T-cell (primary cell): ENCODE data around the gene SKI. TPM values are rescaled to one million over a fixed set of nuclear protein-coding genes. Genes with fewer than 3 reads are reported as not detected.

Source experiments
- ATAC-seq, 4 experiments: fragments of 200-7000 bp in 3 of 4; fragments of 150-1000 bp in 1 of 4; cut with Tn5 transposase; replicated peaks in 1 of 4; 1 replicate in 3 of 4; 2 replicates in 1 of 4; pipeline ENCODE4 v1.10.0; 2021; ENCODE audit warnings: moderate library complexity in 3 of 4, mild to moderate bottlenecking in 2 of 4, moderate number of reproducible peaks in 1 of 4
- CTCF ChIA-PET, 2 donors: fragments of 300-600 bp; sonication (Branson Sonifier 250); formaldehyde crosslinking; loops; one replicate each; lab custom pipeline; 2022; ENCODE audit warnings: antibody characterized with exemption in 2 of 2; lab: Charles Lee
- POLR2A ChIA-PET, 2 donors: fragments of 300-600 bp; sonication (Branson Sonifier 250); formaldehyde crosslinking; loops; one replicate each; lab custom pipeline; 2022; ENCODE audit warnings: antibody characterized with exemption in 2 of 2; lab: Charles Lee
- DNase-seq, 35 experiments: peaks; one replicate each; pipeline versions ENCODE4 v3.0.0 to v3.0.0-alpha.2; 2013 to 2023
- H3K27ac ChIP-seq: one replicate; pipeline ENCODE4 v1.5.1; 2013; ENCODE audit warnings: low read length
- H3K27me3 ChIP-seq, 2 experiments: replicated peaks in 1 of 2; 1 replicate in 1 of 2; 2 replicates in 1 of 2; pipeline versions ENCODE4 v1.6.1 to v1.7.0; 2013; ENCODE audit warnings: low read length in 1 of 2, mixed read lengths in 1 of 2; ENCODE audit not compliant: control insufficient read depth in 2 of 2, insufficient read depth in 2 of 2; ENCODE audit errors: extremely low read depth in 1 of 2
- H3K36me3 ChIP-seq, 2 donors: 1 replicate in 1 of 2; 2 replicates in 1 of 2; pipeline versions ENCODE4 v1.6.1 to v1.7.0; 2013; ENCODE audit warnings: low read length in 1 of 2; ENCODE audit not compliant: control insufficient read depth in 2 of 2, insufficient read depth in 1 of 2; ENCODE audit errors: extremely low read depth in 1 of 2
- H3K4me1 ChIP-seq, 2 experiments: 1 replicate in 1 of 2; 2 replicates in 1 of 2; pipeline versions ENCODE4 v1.6.1 to v1.7.0; 2013; ENCODE audit warnings: low read length in 2 of 2, mixed read lengths in 1 of 2; ENCODE audit not compliant: insufficient read depth in 2 of 2, control insufficient read depth in 1 of 2; ENCODE audit errors: extremely low read depth in 1 of 2
- H3K4me3 ChIP-seq, 2 donors: 1 replicate in 1 of 2; 2 replicates in 1 of 2; pipeline versions ENCODE4 v1.5.1 to v1.7.0; 2013; ENCODE audit warnings: mild to moderate bottlenecking in 2 of 2, low read length in 1 of 2, moderate library complexity in 1 of 2; ENCODE audit not compliant: control insufficient read depth in 1 of 2; ENCODE audit errors: extremely low read depth in 1 of 2
- H3K9me3 ChIP-seq: 2 replicates; pipeline ENCODE4 v1.7.0; 2013
- H3K27ac Mint-ChIP-seq, 2 donors: one replicate each; pipeline ENCODE4 v1.8.0; 2020 to 2021; ENCODE audit warnings: mild to moderate bottlenecking in 2 of 2, mixed read lengths in 2 of 2
- H3K27me3 Mint-ChIP-seq, 2 donors: one replicate each; pipeline ENCODE4 v1.8.0; 2021 to 2022; ENCODE audit warnings: mixed read lengths in 2 of 2
- H3K36me3 Mint-ChIP-seq: one replicate; pipeline ENCODE4 v1.8.0; 2021; ENCODE audit warnings: mixed read lengths
- H3K4me1 Mint-ChIP-seq, 3 donors: one replicate each; pipeline ENCODE4 v1.8.0; 2020 to 2022; ENCODE audit warnings: mixed read lengths in 3 of 3, mild to moderate bottlenecking in 1 of 3
- H3K4me3 Mint-ChIP-seq, 3 donors: one replicate each; pipeline ENCODE4 v1.8.0; 2020 to 2022; ENCODE audit warnings: mild to moderate bottlenecking in 3 of 3, mixed read lengths in 3 of 3, moderate library complexity in 3 of 3
- H3K9me3 Mint-ChIP-seq, 3 donors: one replicate each; pipeline ENCODE4 v1.8.0; 2020 to 2022; ENCODE audit warnings: mixed read lengths in 3 of 3
- WGBS: methylation state at CpG from one replicate; pipeline ENCODE4 v1.1.5; 2013; ENCODE audit warnings: missing lambda C conversion rate; ENCODE audit not compliant: insufficient coverage; 5-methylcytosine and 5-hydroxymethylcytosine counted together
- total RNA-seq, 35 experiments: library from RNA in 6 of 35; stranded (reverse) in 6 of 35; fragments of 120-200 nt in 1 of 35; gene quantifications; one replicate each; pipeline versions ENCODE4 v1.2.1 to v1.2.4 and lab custom pipeline; 2013 to 2026

SKI gene
- total RNA-seq, 5 donors from 2014 or later (not counting 1 experiment from before 2014, with no cell fraction given): 137 to 299 (median 157) TPM

GRCh38 chr1:2274231-2274928, 46.3 kb downstream of the SKI start:
- peaks cover 9% of the 10 kb centered on the region for H3K36me3 Mint-ChIP-seq
- H3K4me3 ChIP-seq: no peak overlapping the region
- no peaks in the 10 kb centered on the region for H3K27me3 Mint-ChIP-seq
- DNase-seq (no peak), ATAC-seq (no peak)
- no peak overlapping the region for H3K27ac ChIP-seq
- no peak overlapping the region for H3K27ac Mint-ChIP-seq
- H3K4me1 ChIP-seq: peaks cover 17 to 93% of the 10 kb centered on the region in 2 experiments
- peaks cover under 1 to 6% of the 10 kb centered on the region in 2 donors for H3K36me3 ChIP-seq
- ChIA-PET CTCF (no interaction called here), POLR2A (no interaction called here)
- WGBS: 92% methylated on average over 19 of the region's 24 CpGs
- H3K4me1 Mint-ChIP-seq: peaks cover 54 to 83% (median 69%) of the 10 kb centered on the region in 3 donors
- H3K4me3 Mint-ChIP-seq: peak overlapping the region in 1 of 3 donors; percentile 61
- H3K9me3 ChIP-seq: no peaks in the 10 kb centered on the region
- no peaks in the 10 kb centered on the region for H3K9me3 Mint-ChIP-seq
- H3K27me3 ChIP-seq: no peaks in the 10 kb centered on the region

DNA sequence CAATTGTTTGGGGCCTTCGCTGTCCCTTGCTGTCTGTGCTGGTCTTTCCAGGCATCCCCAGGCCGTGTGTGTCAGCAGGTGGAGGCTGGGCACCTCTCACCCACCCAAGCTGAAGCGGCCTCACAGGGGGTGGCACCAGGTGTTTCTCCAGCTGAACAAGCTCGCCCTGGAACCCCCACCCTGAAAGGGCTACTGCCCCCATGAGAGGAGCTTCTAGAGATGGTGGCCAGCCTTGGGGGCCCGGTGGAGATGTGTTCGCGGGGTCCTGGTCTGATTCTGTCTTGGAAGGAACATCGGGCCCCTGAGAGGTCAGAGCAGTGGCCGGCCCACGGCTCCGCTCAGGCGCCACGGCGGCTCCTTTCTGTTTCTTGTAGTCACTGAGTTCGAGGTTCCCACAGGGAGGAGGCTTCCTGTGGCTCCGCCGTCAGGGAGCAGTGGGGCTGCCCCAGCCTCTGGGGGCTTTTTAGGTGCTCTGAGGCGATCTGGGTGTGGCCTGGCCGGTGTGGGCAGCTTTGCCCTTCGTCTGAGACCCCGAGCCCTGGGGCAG, 46.9 kb downstream of the SKI start:
- peak overlapping the region in 1 of 2 donors; percentile 44 for H3K27ac Mint-ChIP-seq
- 74% methylated on average over 15 of the region's 21 CpGs for WGBS
- H3K36me3 ChIP-seq: peaks cover 0 to 8% of the 10 kb centered on the region in 2 donors
- no peaks in the 10 kb centered on the region for H3K27me3 Mint-ChIP-seq
- H3K27ac ChIP-seq: no peak overlapping the region
- peaks cover 17 to 94% of the 10 kb centered on the region in 2 experiments for H3K4me1 ChIP-seq
- H3K27me3 ChIP-seq: no peaks in the 10 kb centered on the region
- ChIA-PET CTCF (interaction anchor here in 1 of 2 donors (0.6 kb wide), 1 partner anchor 107 kb away, joined by 3 read pairs; no protein-coding TSS in a partner anchor), POLR2A (no interaction called here)
- H3K4me3 Mint-ChIP-seq: peak overlapping the region in 2 of 3 donors; percentile 34 to 61
- peaks cover 9% of the 10 kb centered on the region for H3K36me3 Mint-ChIP-seq
- H3K4me3 ChIP-seq: no peak overlapping the region
- no peaks in the 10 kb centered on the region for H3K9me3 ChIP-seq
- ATAC-seq (peak in 1 of 4 experiments; percentile 4), DNase-seq (no peak)
- no peaks in the 10 kb centered on the region for H3K9me3 Mint-ChIP-seq
- H3K4me1 Mint-ChIP-seq: peaks cover 59 to 83% (median 67%) of the 10 kb centered on the region in 3 donors

DNA sequence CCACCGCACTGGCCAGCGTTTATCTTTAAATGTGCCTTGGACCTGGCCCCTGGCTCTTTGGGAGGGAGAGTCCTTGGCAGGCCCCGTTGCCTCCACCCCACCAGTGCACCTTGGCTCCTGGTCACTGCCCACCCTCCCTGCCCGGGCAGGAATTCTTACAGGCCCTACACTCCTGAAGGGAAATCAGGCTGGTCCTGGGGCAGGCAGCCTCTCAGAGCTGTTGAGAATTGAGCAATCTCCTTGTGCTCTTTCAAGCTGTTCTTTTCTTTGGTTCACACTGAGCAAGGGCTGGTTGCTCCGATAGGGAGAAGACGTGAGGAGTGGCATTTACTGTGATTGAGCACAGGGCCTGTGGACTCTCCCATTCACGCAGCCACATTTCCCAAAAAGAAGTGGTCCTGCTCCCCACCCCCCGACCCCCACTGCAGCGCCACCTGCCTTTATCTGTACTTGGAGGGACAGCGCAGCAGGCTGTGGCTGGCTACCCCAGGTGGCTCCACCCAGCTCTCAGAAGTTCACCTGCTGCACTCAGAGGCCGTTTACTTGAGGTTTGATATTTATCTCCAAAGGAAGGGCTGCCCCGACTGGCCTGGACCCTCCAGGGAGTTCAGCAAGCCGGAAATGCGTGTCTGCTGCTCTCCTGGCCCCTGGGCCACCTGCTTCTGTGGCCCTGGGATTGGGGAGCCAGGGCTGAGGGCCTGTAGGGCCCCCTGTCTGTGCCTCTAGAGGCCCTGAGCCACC, 47.8 kb downstream of the SKI start:
- peaks cover 9% of the 10 kb centered on the region for H3K36me3 Mint-ChIP-seq
- Histone ChIP-seq H3K4me1 (peaks cover 17 to 84% of the 10 kb centered on the region in 2 experiments), H3K27me3 (no peaks in the 10 kb centered on the region), H3K4me3 (no peak overlapping the region), H3K9me3 (no peaks in the 10 kb centered on the region), H3K36me3 (peaks cover 0 to 8% of the 10 kb centered on the region in 2 donors), H3K27ac (no peak overlapping the region)
- H3K27ac Mint-ChIP-seq: peak overlapping the region in 1 of 2 donors; percentile 15
- H3K4me3 Mint-ChIP-seq: peak overlapping the region in 1 of 3 donors; percentile 61
- no peaks in the 10 kb centered on the region for H3K27me3 Mint-ChIP-seq
- ChIA-PET POLR2A (interaction anchor here in 1 of 2 donors (0.6 kb wide), 1 partner anchor 24 kb away, joined by 3 read pairs; no protein-coding TSS in a partner anchor), CTCF (interaction anchor here (0.6 to 0.9 kb wide), 2 partner anchors 34 to 35 kb away, joined by 3 to 4 read pairs; no protein-coding TSS in a partner anchor)
- 60% methylated on average over 7 of the region's 14 CpGs for WGBS
- peaks cover 59 to 77% (median 62%) of the 10 kb centered on the region in 3 donors for H3K4me1 Mint-ChIP-seq
- no peaks in the 10 kb centered on the region for H3K9me3 Mint-ChIP-seq
- DNase-seq (no peak), ATAC-seq (peak in 3 of 4 experiments; percentile 3 to 6 (median 4))

GRCh38 chr1:2276803-2277580, 48.9 kb downstream of the SKI start:
- H3K9me3 Mint-ChIP-seq: no peaks in the 10 kb centered on the region
- POLR2A ChIA-PET: interaction anchor here in 1 of 2 donors (0.6 kb wide), 1 partner anchor 25 kb away, joined by 3 read pairs; no protein-coding TSS in a partner anchor
- Histone ChIP-seq H3K27ac (no peak overlapping the region), H3K4me3 (no peak overlapping the region), H3K36me3 (peaks cover 0 to 8% of the 10 kb centered on the region in 2 donors), H3K27me3 (no peaks in the 10 kb centered on the region), H3K9me3 (no peaks in the 10 kb centered on the region), H3K4me1 (peaks cover 14 to 74% of the 10 kb centered on the region in 2 experiments)
- H3K27ac Mint-ChIP-seq: peak overlapping the region; percentile 55 to 77
- no peak for DNase-seq
- H3K27me3 Mint-ChIP-seq: no peaks in the 10 kb centered on the region
- ATAC-seq: no peak
- WGBS: 93% methylated on average over 7 of the region's 12 CpGs
- peaks cover 56 to 72% (median 62%) of the 10 kb centered on the region in 3 donors for H3K4me1 Mint-ChIP-seq
- H3K36me3 Mint-ChIP-seq: peaks cover 9% of the 10 kb centered on the region
- CTCF ChIA-PET: interaction anchor here (0.5 to 0.9 kb wide), 2 partner anchors 33 to 372 kb away, joined by 3 read pairs; no protein-coding TSS in a partner anchor
- peak overlapping the region in 1 of 3 donors; percentile 61 for H3K4me3 Mint-ChIP-seq

DNA sequence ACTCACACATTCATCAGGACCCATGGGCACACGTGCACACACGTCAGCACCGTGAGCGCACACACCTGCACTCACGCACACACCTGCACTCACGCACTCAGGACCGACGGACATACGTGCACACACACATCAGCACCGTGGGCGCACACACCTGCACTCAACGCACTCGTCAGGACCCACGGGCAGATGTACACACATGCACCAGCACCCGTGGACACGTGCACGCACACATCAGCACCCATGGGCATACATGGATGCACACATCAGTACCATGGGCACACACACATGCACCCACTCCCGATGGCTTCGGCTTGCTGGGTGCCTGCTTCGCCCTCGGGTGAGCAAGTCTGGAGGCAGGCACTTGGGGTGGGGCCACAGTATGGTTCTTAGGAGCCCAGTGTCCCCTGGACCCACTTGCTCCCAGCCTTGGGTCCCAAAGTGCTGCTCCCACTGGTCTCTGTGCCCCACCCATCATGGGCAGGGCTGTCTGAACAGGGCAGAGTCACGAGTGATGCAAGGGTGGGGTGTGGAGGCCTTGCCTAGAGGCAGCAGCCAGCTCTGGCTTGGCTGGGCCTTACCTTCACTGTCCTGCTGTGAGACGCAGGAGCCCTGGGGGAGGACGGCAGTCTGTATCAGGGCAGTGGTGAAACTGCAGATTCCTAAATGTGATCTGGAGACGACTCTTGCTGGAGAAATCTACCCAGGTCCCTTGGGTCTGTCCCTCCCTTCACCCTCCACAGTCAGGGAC, 49.8 kb downstream of the SKI start:
- peak overlapping the region in 1 of 3 donors; percentile 61 for H3K4me3 Mint-ChIP-seq
- peak in 1 of 4 experiments; percentile 3 for ATAC-seq
- peaks cover 14 to 70% of the 10 kb centered on the region in 2 experiments for H3K4me1 ChIP-seq
- H3K4me1 Mint-ChIP-seq: peaks cover 52 to 65% (median 58%) of the 10 kb centered on the region in 3 donors
- no peaks in the 10 kb centered on the region for H3K9me3 ChIP-seq
- H3K27ac Mint-ChIP-seq: no peak overlapping the region
- POLR2A ChIA-PET: no interaction called here
- no peaks in the 10 kb centered on the region for H3K27me3 Mint-ChIP-seq
- no peaks in the 10 kb centered on the region for H3K9me3 Mint-ChIP-seq
- WGBS: 97% methylated on average over 24 of the region's 25 CpGs
- H3K4me3 ChIP-seq: no peak overlapping the region
- H3K27ac ChIP-seq: no peak overlapping the region
- DNase-seq: no peak
- peaks cover 9% of the 10 kb centered on the region for H3K36me3 Mint-ChIP-seq
- peaks cover 0 to 14% of the 10 kb centered on the region in 2 donors for H3K36me3 ChIP-seq
- CTCF ChIA-PET: no interaction called here
- no peaks in the 10 kb centered on the region for H3K27me3 ChIP-seq
